ENCODE results near the gene AMT. TPM values are rescaled to one million over a fixed set of nuclear protein-coding genes. Genes with fewer than 3 reads are reported as not detected.
A peak's percentile ranks its signal among the peaks of the same experiment; 100 is the strongest.

AMT gene
- total and polyA plus RNA-seq, 8 donors = 9.2 to 43.5 (median 14.3) TPM

DNA sequence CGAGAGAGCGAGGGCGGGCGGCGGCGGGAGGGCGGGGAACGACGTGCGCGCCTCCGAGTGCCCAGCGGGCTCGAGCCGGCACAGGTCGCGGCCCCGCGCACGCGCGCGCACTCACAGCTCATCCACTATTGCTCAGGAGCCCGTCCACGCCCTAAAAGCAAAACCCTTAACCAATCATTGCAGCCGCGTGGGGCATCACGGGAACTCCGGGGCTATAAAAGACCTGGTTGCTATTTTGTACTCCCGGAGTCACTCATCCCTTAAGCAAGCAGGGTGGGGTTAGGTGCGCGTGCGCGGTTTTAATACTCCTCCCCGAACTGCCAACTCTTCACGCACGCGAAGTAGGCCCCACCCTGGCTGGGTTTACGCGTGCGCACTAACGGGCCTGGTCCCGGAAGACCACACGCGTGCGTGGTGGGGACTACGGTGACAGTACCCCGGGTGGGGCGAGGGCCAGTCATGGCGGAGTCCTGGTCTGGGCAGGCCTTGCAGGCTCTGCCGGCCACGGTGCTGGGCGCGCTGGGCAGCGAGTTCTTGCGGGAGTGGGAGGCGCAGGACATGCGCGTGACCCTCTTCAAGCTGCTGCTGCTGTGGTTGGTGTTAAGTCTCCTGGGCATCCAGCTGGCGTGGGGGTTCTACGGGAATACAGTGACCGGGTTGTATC lies 10.2 kb downstream of the AMT start, which contains the start of the genes RHOA and TCTA:
Gene RHOA, minus strand, starts transcription at position 9 of the 664 bp plus-strand sequence. CDS start 36,387 bp downstream, outside the sequence.
Gene TCTA, plus strand, starts transcription at position 456 of the 664 bp plus-strand sequence. Its CDS starts 4 bp downstream, at position 460.
- TF ChIP-seq, protein P1, sequence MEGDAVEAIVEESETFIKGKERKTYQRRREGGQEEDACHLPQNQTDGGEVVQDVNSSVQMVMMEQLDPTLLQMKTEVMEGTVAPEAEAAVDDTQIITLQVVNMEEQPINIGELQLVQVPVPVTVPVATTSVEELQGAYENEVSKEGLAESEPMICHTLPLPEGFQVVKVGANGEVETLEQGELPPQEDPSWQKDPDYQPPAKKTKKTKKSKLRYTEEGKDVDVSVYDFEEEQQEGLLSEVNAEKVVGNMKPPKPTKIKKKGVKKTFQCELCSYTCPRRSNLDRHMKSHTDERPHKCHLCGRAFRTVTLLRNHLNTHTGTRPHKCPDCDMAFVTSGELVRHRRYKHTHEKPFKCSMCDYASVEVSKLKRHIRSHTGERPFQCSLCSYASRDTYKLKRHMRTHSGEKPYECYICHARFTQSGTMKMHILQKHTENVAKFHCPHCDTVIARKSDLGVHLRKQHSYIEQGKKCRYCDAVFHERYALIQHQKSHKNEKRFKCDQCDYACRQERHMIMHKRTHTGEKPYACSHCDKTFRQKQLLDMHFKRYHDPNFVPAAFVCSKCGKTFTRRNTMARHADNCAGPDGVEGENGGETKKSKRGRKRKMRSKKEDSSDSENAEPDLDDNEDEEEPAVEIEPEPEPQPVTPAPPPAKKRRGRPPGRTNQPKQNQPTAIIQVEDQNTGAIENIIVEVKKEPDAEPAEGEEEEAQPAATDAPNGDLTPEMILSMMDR (IDR thresholded peaks at IDR 0.05) = no peak
- peaks cover 0 to 2% (median 0%) of the 10 kb centered on the region in 3 donors for H3K36me3 ChIP-seq
- H3K27me3 ChIP-seq = no peaks in the 10 kb centered on the region
- WGBS, 2 donors = 0% methylated on average over 54 to 62 of the region's 62 CpGs
- H3K4me3 ChIP-seq = peak within 1 kb of the TSS; percentile 81 to 97 (median 86)
- no peaks in the 10 kb centered on the region for H3K9me3 ChIP-seq
- peaks cover 12 to 23% (median 13%) of the 10 kb centered on the region in 3 donors for H3K4me1 ChIP-seq
- H3K27ac ChIP-seq = peak within 1 kb of the TSS; percentile 82 to 91 (median 87)
- intact Hi-C loops (cut with DNase I) = no loop called here
- ATAC-seq = peak; percentile 89 to 95 (median 92)
- DNase-seq = peak; percentile 99 to 100 (median 99)
- FAIRE-seq = peak; percentile 91

GRCh38 chr3:49411535-49411967 lies 10.7 kb downstream of the AMT start:
- H3K4me1 ChIP-seq = peaks cover 12 to 26% (median 13%) of the 10 kb centered on the region in 3 donors
- intact Hi-C loops (cut with DNase I) = no loop called here
- FAIRE-seq = no peak

DNA sequence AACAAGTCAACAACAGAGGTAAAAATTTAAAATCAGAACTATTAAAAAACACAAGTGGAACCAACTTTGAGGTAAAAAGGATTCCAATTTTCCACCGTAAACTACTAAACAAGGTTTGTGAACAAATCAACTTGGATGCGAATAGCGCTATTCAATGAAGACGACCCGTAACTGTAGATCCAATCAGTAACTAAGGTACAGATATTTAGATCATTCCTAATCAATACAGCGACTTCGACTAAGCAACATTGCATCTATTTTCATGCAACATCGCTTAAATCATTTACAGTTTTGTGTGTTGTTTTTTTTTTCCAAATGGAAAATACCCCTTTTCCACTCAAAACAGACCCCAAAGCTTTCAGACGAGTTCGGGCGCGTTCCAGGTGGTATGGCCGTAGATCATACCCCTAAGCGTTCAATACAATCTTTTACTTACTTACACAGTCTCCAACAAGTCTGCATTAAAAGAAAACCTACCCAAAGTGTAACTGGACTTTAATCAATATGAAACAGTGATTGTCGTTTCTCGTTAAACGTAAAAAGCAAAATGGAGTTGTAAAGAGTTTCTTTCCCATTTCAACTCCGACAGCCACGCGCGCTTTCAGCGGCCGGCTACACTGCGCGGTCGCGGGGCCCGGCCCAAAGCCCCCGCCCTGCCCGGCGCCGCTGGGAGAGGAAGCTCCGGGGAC lies 11.3 kb downstream of the AMT start:
- intact Hi-C loops (cut with DNase I) = no loop called here
- ATAC-seq (no peak), FAIRE-seq (no peak), DNase-seq (no peak)
- Histone ChIP-seq H3K36me3 (no peaks in the 10 kb centered on the region), H3K27me3 (no peaks in the 10 kb centered on the region), H3K9me3 (no peaks in the 10 kb centered on the region), H3K27ac (peak overlapping the region; percentile 76 to 91 (median 84)), H3K4me1 (peaks cover 12 to 30% (median 13%) of the 10 kb centered on the region in 3 donors), H3K4me3 (peak overlapping the region; percentile 81 to 97 (median 86))
- TF ChIP-seq, protein P1 (IDR thresholded peaks at IDR 0.05) = no peak
- WGBS, 2 donors = 0% methylated on average over 32 to 33 of the region's 33 CpGs

More at GRCh38 chr3:49411535-49411967, 10.7 kb downstream of the AMT start:
- 1% methylated on average over 41 to 59 of the region's 59 CpGs for WGBS, 2 donors
- ATAC-seq (peak; percentile 12 to 40 (median 28)), DNase-seq (peak; percentile 52 to 83 (median 70))
- TF ChIP-seq, protein P1 (IDR thresholded peaks at IDR 0.05) = no peak
- H3K4me3 ChIP-seq = peak overlapping the region; percentile 81 to 97 (median 86)
- no peaks in the 10 kb centered on the region for H3K27me3 ChIP-seq
- no peaks in the 10 kb centered on the region for H3K36me3 ChIP-seq
- peak overlapping the region; percentile 76 to 91 (median 84) for H3K27ac ChIP-seq
- H3K9me3 ChIP-seq = no peaks in the 10 kb centered on the region

- intact Hi-C loops (cut with DNase I) = no loop called here
- Histone ChIP-seq H3K27me3 (no peaks in the 10 kb centered on the region), H3K36me3 (no peaks in the 10 kb centered on the region), H3K9me3 (no peaks in the 10 kb centered on the region), H3K4me3 (peak overlapping the region in 3 of 4 donors; percentile 81 to 97 (median 86)), H3K4me1 (peaks cover 12 to 36% (median 13%) of the 10 kb centered on the region in 3 donors), H3K27ac (no peak overlapping the region)
- DNase-seq (no peak), ATAC-seq (no peak), FAIRE-seq (no peak)
- WGBS, 2 donors = 16 to 20% methylated on average over 4 of the region's 4 CpGs
- TF ChIP-seq, protein P1 (IDR thresholded peaks at IDR 0.05) = no peak
Observed at GRCh38 chr3:49410066-49410845, 12.0 kb downstream of the AMT start.
